Measurements from ENCODE around the gene DENND2A. TPM values are rescaled to one million over a fixed set of nuclear protein-coding genes. Genes with fewer than 3 reads are reported as not detected.

Gene DENND2A
- total and polyA plus RNA-seq, 10 of the 15 experiments (the other 5 are each of a cell fraction or from before 2014, with no cell fraction given) = 0.01 TPM; not detected in 9

GRCh38 chr7:140674899-140675701 lies 34.5 kb upstream of the DENND2A start (continued):
- TF ChIP-seq RUNX3 (IDR thresholded peaks at IDR 0.05; ENCODE audit: low read length) (no peak), BACH1 (IDR thresholded peaks at IDR 0.05; ENCODE audit: borderline replicate concordance) (0 out of 2 replicates have a peak, but pooled peaks have one; percentile 41), IKZF2 (IDR thresholded peaks at IDR 0.05) (peak in 1 of 2 experiments; percentile 44; a peak in 1 of 4 replicates), POLR2AphosphoS2 (IDR thresholded peaks at IDR 0.05; ENCODE audit: low read depth, low read length) (no peak), SP1 (IDR thresholded peaks at IDR 0.05; ENCODE audit: low read depth, low read length) (no peak), TCF3 (IDR thresholded peaks at IDR 0.05; ENCODE audit: borderline replicate concordance, insufficient read depth, low read depth, low read length) (no peak), TAF1 (IDR thresholded peaks at IDR 0.05; ENCODE audit: borderline replicate concordance, low read depth, low read length) (no peak), SREBF1 (IDR thresholded peaks at IDR 0.05; ENCODE audit: low read length) (no peak), CTCF (IDR thresholded peaks at IDR 0.05 in 2 of 3, conservative IDR thresholded peaks at IDR 0.05 in 1 of 3; ENCODE audit: control insufficient read depth in 2 of 3, extremely low read depth in 1 of 3, insufficient read depth in 1 of 3, low read depth in 3 of 3, low read length in 3 of 3) (peak; percentile 47 to 57 (median 50); a peak in 5 of 6 replicates), SMC3 (IDR thresholded peaks at IDR 0.05; ENCODE audit: borderline replicate concordance, low read length) (peak; percentile 17; the same call in 1 of the 2 replicates), ESRRA (IDR thresholded peaks at IDR 0.05; ENCODE audit: low read length) (no peak), EED (IDR thresholded peaks at IDR 0.05; ENCODE audit: low read depth) (0 out of 2 replicates have a peak, but pooled peaks have one; percentile 24), IRF5 (IDR thresholded peaks at IDR 0.05; ENCODE audit: borderline replicate concordance) (no peak)

Data from GM12878 (cell line).